WTC11 (cell line): Measurements from ENCODE around the gene ROBO2. TPM values are rescaled to one million over a fixed set of nuclear protein-coding genes. Genes with fewer than 3 reads are reported as not detected.

Experiments
- ATAC-seq: fragments of 200-7000 bp; cut with Tn5 transposase; 2 replicates; pipeline ENCODE4 v1.10.0; 2021; ENCODE audit warnings: mild to moderate bottlenecking, moderate library complexity
- CTCF ChIA-PET: fragments of 300-600 bp; sonication (Branson Sonifier 250); formaldehyde crosslinking; loops from one replicate; lab custom pipeline; 2021; ENCODE audit warnings: antibody characterized with exemption; lab: Charles Lee
- POLR2A ChIA-PET: fragments of 350-600 bp; sonication (Branson Sonifier 250); formaldehyde crosslinking; loops from one replicate; lab custom pipeline; 2021; ENCODE audit warnings: antibody characterized with exemption; lab: Charles Lee
- DNase-seq: peaks from one replicate; pipeline ENCODE4 v3.0.0; 2021; ENCODE audit warnings: low spot score
- H3K27ac Mint-ChIP-seq: 2 replicates; pipeline ENCODE4 v1.8.0; 2021; ENCODE audit warnings: mixed read lengths
- H3K27me3 Mint-ChIP-seq: 2 replicates; pipeline ENCODE4 v1.8.0; 2021; ENCODE audit warnings: low read depth, mild to moderate bottlenecking, moderate library complexity, mixed read lengths
- H3K36me3 Mint-ChIP-seq: 2 replicates; pipeline ENCODE4 v1.8.0; 2021; ENCODE audit warnings: mixed read lengths
- H3K4me1 Mint-ChIP-seq: 2 replicates; pipeline ENCODE4 v1.8.0; 2022; ENCODE audit warnings: mixed read lengths
- H3K4me3 Mint-ChIP-seq: 2 replicates; pipeline ENCODE4 v1.8.0; 2021; ENCODE audit warnings: mild to moderate bottlenecking, moderate library complexity, mixed read lengths
- H3K9me3 Mint-ChIP-seq: 2 replicates; pipeline ENCODE4 v1.8.0; 2021; ENCODE audit warnings: mixed read lengths
- AR ChIP-seq: fragments of 250-450 bp; sonication (Bioruptor Pico); IDR thresholded peaks from 2 replicates; pipeline ENCODE4 v1.9.0; 2021; ENCODE audit warnings: mild to moderate bottlenecking
- ATF1 ChIP-seq: sonication (generic); formaldehyde crosslinking; IDR thresholded peaks from 2 replicates; pipeline ENCODE4 v1.8.1; 2023; ENCODE audit warnings: mild to moderate bottlenecking, moderate library complexity, missing genetic modification reagents
- CDX4 ChIP-seq: fragments of 250-450 bp; sonication (Bioruptor Pico); IDR thresholded peaks from 2 replicates; pipeline ENCODE4 v1.9.0; 2021; ENCODE audit warnings: moderate library complexity, mild to moderate bottlenecking, inconsistent platforms, borderline replicate concordance
- CTCF ChIP-seq: fragments of 200-600 bp; IDR thresholded peaks from 2 replicates; pipeline ENCODE4 v1.8.0; 2022; ENCODE audit warnings: antibody characterized with exemption
- EMX1 ChIP-seq: fragments of 250-450 bp; sonication (Bioruptor Pico); IDR thresholded peaks from 2 replicates; pipeline ENCODE4 v1.8.0; 2021; ENCODE audit warnings: mild to moderate bottlenecking
- GABPB1 ChIP-seq: sonication (generic); formaldehyde crosslinking; IDR thresholded peaks from 2 replicates; pipeline ENCODE4 v1.8.1; 2023; ENCODE audit warnings: mild to moderate bottlenecking, missing genetic modification reagents
- KAT7 ChIP-seq: sonication (generic); formaldehyde crosslinking; IDR thresholded peaks from 2 replicates; pipeline ENCODE4 v1.8.1; 2023; ENCODE audit warnings: missing genetic modification reagents, mild to moderate bottlenecking, borderline replicate concordance
- RELA ChIP-seq: sonication (generic); formaldehyde crosslinking; IDR thresholded peaks from 2 replicates; pipeline ENCODE4 v1.8.1; 2022; ENCODE audit warnings: missing genetic modification reagents, mild to moderate bottlenecking, borderline replicate concordance
- RORB ChIP-seq: fragments of 250-450 bp; sonication (Bioruptor Pico); IDR thresholded peaks from 2 replicates; pipeline ENCODE4 v1.9.0; 2021; ENCODE audit warnings: mild to moderate bottlenecking
- SMAD3 ChIP-seq: sonication (generic); formaldehyde crosslinking; IDR thresholded peaks from 2 replicates; pipeline ENCODE4 v1.8.0; 2022; ENCODE audit warnings: missing genetic modification reagents, mild to moderate bottlenecking, borderline replicate concordance
- SMAD4 ChIP-seq: sonication (generic); formaldehyde crosslinking; IDR thresholded peaks from 2 replicates; pipeline ENCODE4 v1.8.0; 2022; ENCODE audit warnings: mild to moderate bottlenecking, missing genetic modification reagents
- TEAD1 ChIP-seq: sonication (generic); formaldehyde crosslinking; IDR thresholded peaks from 2 replicates; pipeline ENCODE4 v1.8.0; 2022; ENCODE audit warnings: mild to moderate bottlenecking, missing genetic modification reagents
- USF2 ChIP-seq: sonication (generic); formaldehyde crosslinking; IDR thresholded peaks from 2 replicates; pipeline ENCODE4 v1.8.1; 2023; ENCODE audit warnings: mild to moderate bottlenecking, missing genetic modification reagents, moderate library complexity
- ZMAT4 ChIP-seq: fragments of 250-450 bp; sonication (Bioruptor Pico); IDR thresholded peaks from 2 replicates; pipeline ENCODE4 v1.9.0; 2021; ENCODE audit warnings: mild to moderate bottlenecking
- ZNF232 ChIP-seq: sonication (generic); formaldehyde crosslinking; IDR thresholded peaks from 2 replicates; pipeline ENCODE4 v1.8.0; 2022; ENCODE audit warnings: mild to moderate bottlenecking, missing genetic modification reagents
- ZNF281 ChIP-seq: sonication (generic); formaldehyde crosslinking; IDR thresholded peaks from 2 replicates; pipeline ENCODE4 v1.8.0; 2023; ENCODE audit warnings: mild to moderate bottlenecking, missing genetic modification reagents
- ZNF512 ChIP-seq: sonication (generic); formaldehyde crosslinking; IDR thresholded peaks from 2 replicates; pipeline ENCODE4 v1.8.1; 2022; ENCODE audit warnings: missing genetic modification reagents, borderline replicate concordance
- ZNF532 ChIP-seq: fragments of 250-450 bp; sonication (Bioruptor Pico); IDR thresholded peaks from 2 replicates; pipeline ENCODE4 v1.9.0; 2021; ENCODE audit warnings: mild to moderate bottlenecking, borderline replicate concordance
- total RNA-seq: library from RNA; stranded (reverse); gene quantifications from 3 replicates; pipeline ENCODE4 v1.2.3, GENCODE V29; 2021

The ROBO2 gene
- total RNA-seq, 1 experiment from 2014 or later = 11.7 TPM

GRCh38 chr3:77606372-77606771 is 566.5 kb downstream of the ROBO2 start (continued):
- no peak for TF ChIP-seq CTCF
- TF ChIP-seq RELA (CRISPR knock-in tag) = no peak
- no peak for TF ChIP-seq SMAD3
- TF ChIP-seq, all 79 proteins: peak for 0

GRCh38 chr3:77618686-77619085 is 578.8 kb downstream of the ROBO2 start:
- H3K4me1 Mint-ChIP-seq = no peaks in the 10 kb centered on the region
- CTCF ChIA-PET = no interaction called here
- TF ChIP-seq ZMAT4 (CRISPR knock-in tag) (no peak), SMAD4 (no peak), KAT7 (no peak), ZNF232 (no peak), USF2 (no peak), GABPB1 (no peak), TEAD1 (CRISPR knock-in tag) (no peak), ZNF532 (no peak), RORB (no peak), AR (CRISPR knock-in tag) (no peak), ZNF512 (CRISPR knock-in tag) (no peak), ATF1 (CRISPR knock-in tag) (no peak), CDX4 (CRISPR knock-in tag) (no peak), EMX1 (no peak), ZNF281 (CRISPR knock-in tag) (no peak)

More at GRCh38 chr3:77618686-77619085, 578.8 kb downstream of the ROBO2 start:
- DNase-seq (no peak), ATAC-seq (no peak)
- Mint-ChIP-seq H3K36me3 (no peaks in the 10 kb centered on the region), H3K4me3 (no peak overlapping the region), H3K27me3 (no peaks in the 10 kb centered on the region), H3K9me3 (no peaks in the 10 kb centered on the region), H3K27ac (no peak overlapping the region)
- POLR2A ChIA-PET = no interaction called here
